HG03095 (cell line): ENCODE data around the gene AIMP2.
"Not testable (repeated sequence)": the region's sequence is repeated elsewhere in the genome, so short reads cannot be mapped to it uniquely, and the experiment has no call there.

Experiments
- ATAC-seq: cut with Tn5 transposase; IDR thresholded peaks from one replicate; pipeline ENCODE4 v1.9.1; 2021; ENCODE audit warnings: moderate library complexity; ENCODE audit not compliant: unreplicated experiment

The AIMP2 gene

GRCh38 chr7:6008668-6009611 is at the start of gene AIMP2, which contains the start of gene PMS2:
Gene AIMP2 (plus strand): TSS chr7:6009272. CDS start chr7:6009364, 92 bp downstream.
Gene PMS2 (minus strand): TSS chr7:6009049. CDS start chr7:6009019, 30 bp downstream.
- ATAC-seq = peak; percentile 92

GRCh38 chr7:5963205-5963604 is 45.9 kb upstream of the AIMP2 start:
- ATAC-seq = not testable (repeated sequence)

- not testable (repeated sequence) for ATAC-seq
Measured at GRCh38 chr7:5963810-5964209, 45.3 kb upstream of the AIMP2 start.

- ATAC-seq = not testable (repeated sequence)
Measured at GRCh38 chr7:5970347-5970911, 38.6 kb upstream of the AIMP2 start, which contains the start of gene RSPH10B. Gene RSPH10B (minus strand): TSS chr7:5970689. CDS start chr7:5967116, 3,573 bp downstream.

- not testable (repeated sequence) for ATAC-seq
Measured at GRCh38 chr7:5973580-5973979, 35.5 kb upstream of the AIMP2 start.

GRCh38 chr7:5979680-5980314 is 29.3 kb upstream of the AIMP2 start:
- ATAC-seq = not testable (repeated sequence)

- ATAC-seq = not testable (repeated sequence)
Measured at GRCh38 chr7:5987061-5987460, 22.0 kb upstream of the AIMP2 start.

- ATAC-seq = no peak
Measured at GRCh38 chr7:5997210-5997808, 11.8 kb upstream of the AIMP2 start.

GRCh38 chr7:6007386-6007785 is 1.7 kb upstream of the AIMP2 start:
- no peak for ATAC-seq

GRCh38 chr7:6007835-6008590 is 1.1 kb upstream of the AIMP2 start:
- not testable (repeated sequence) for ATAC-seq

GRCh38 chr7:6010370-6010769 is 1.3 kb downstream of the AIMP2 start:
- ATAC-seq = not testable (repeated sequence)

- ATAC-seq = no peak
Measured at GRCh38 chr7:6011541-6011940, 2.5 kb downstream of the AIMP2 start.

- ATAC-seq = no peak
Measured at GRCh38 chr7:6012355-6013104, 3.5 kb downstream of the AIMP2 start.

GRCh38 chr7:6015917-6016652 is 7.0 kb downstream of the AIMP2 start:
- ATAC-seq = peak; percentile 25

GRCh38 chr7:6016653-6016966 is 7.5 kb downstream of the AIMP2 start:
- no peak for ATAC-seq

- no peak for ATAC-seq
Measured at GRCh38 chr7:6020371-6021286, 11.6 kb downstream of the AIMP2 start.

GRCh38 chr7:6022707-6023106 is 13.6 kb downstream of the AIMP2 start:
- ATAC-seq = no peak

- no peak for ATAC-seq
Measured at GRCh38 chr7:6023974-6024435, 14.9 kb downstream of the AIMP2 start.
